ENCODE results near the gene PCNA. TPM values are rescaled to one million over a fixed set of nuclear protein-coding genes. Genes with fewer than 3 reads are reported as not detected.

The PCNA gene
- total and polyA plus RNA-seq, 10 donors = 39.6 to 106 (median 52.0) TPM

GRCh38 chr20:5155404-5155803 is 35.6 kb upstream of the PCNA start:
- TF ChIP-seq, protein P1, sequence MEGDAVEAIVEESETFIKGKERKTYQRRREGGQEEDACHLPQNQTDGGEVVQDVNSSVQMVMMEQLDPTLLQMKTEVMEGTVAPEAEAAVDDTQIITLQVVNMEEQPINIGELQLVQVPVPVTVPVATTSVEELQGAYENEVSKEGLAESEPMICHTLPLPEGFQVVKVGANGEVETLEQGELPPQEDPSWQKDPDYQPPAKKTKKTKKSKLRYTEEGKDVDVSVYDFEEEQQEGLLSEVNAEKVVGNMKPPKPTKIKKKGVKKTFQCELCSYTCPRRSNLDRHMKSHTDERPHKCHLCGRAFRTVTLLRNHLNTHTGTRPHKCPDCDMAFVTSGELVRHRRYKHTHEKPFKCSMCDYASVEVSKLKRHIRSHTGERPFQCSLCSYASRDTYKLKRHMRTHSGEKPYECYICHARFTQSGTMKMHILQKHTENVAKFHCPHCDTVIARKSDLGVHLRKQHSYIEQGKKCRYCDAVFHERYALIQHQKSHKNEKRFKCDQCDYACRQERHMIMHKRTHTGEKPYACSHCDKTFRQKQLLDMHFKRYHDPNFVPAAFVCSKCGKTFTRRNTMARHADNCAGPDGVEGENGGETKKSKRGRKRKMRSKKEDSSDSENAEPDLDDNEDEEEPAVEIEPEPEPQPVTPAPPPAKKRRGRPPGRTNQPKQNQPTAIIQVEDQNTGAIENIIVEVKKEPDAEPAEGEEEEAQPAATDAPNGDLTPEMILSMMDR (IDR thresholded peaks at IDR 0.05 in 8 of 11, conservative IDR thresholded peaks at IDR 0.05 in 3 of 11) = no peak
- TF ChIP-seq POLR2AphosphoS5 (IDR thresholded peaks at IDR 0.05) = no peak
- no peak for TF ChIP-seq POLR2A (IDR thresholded peaks at IDR 0.05)
- 92 to 100% (median 96%) methylated on average over 2 of the region's 2 CpGs for WGBS, 5 donors
- peaks cover 0 to 81% (median 29%) of the 10 kb centered on the region in 6 donors for H3K4me1 ChIP-seq
- H3K27me3 ChIP-seq (replicated peaks in 1 of 7) = no peaks in the 10 kb centered on the region
- H3K4me3 ChIP-seq = no peak overlapping the region
- H3K36me3 ChIP-seq = peaks cover 0 to 9% (median 0%) of the 10 kb centered on the region in 6 donors
- no peak overlapping the region for H3K27ac ChIP-seq
- no peaks in the 10 kb centered on the region for H3K9me3 ChIP-seq
- intact Hi-C loops (cut with DNase I; ENCODE audit: low total_unique reads) = no loop called here
- DNase-seq = no peak

GRCh38 chr20:5154543-5154925 is 34.8 kb upstream of the PCNA start:
- Histone ChIP-seq H3K4me3 (no peak overlapping the region), H3K27ac (no peak overlapping the region), H3K36me3 (peaks cover 0 to 9% (median 0%) of the 10 kb centered on the region in 6 donors), H3K9me3 (no peaks in the 10 kb centered on the region), H3K27me3 (replicated peaks in 1 of 7) (no peaks in the 10 kb centered on the region), H3K4me1 (peaks cover 0 to 82% (median 32%) of the 10 kb centered on the region in 6 donors)
- WGBS, 5 donors = 90 to 94% (median 92%) methylated on average over 6 of the region's 6 CpGs
- intact Hi-C loops (cut with DNase I; ENCODE audit: low total_unique reads) = no loop called here
- TF ChIP-seq POLR2AphosphoS5 (IDR thresholded peaks at IDR 0.05) (no peak), POLR2A (IDR thresholded peaks at IDR 0.05) (no peak)
- TF ChIP-seq, protein P1 (IDR thresholded peaks at IDR 0.05 in 8 of 11, conservative IDR thresholded peaks at IDR 0.05 in 3 of 11) = no peak
- DNase-seq = no peak

- H3K4me3 ChIP-seq = no peak overlapping the region
- no peak for DNase-seq
- no peaks in the 10 kb centered on the region for H3K9me3 ChIP-seq
- no peak overlapping the region for H3K27ac ChIP-seq
- H3K36me3 ChIP-seq = peaks cover 0 to 9% (median 0%) of the 10 kb centered on the region in 6 donors
- 78 to 90% (median 84%) methylated on average over 5 of the region's 5 CpGs for WGBS, 5 donors
- H3K4me1 ChIP-seq = peaks cover 0 to 89% (median 35%) of the 10 kb centered on the region in 6 donors
- no peaks in the 10 kb centered on the region for H3K27me3 ChIP-seq (replicated peaks in 1 of 7)
- TF ChIP-seq POLR2A (IDR thresholded peaks at IDR 0.05) (no peak), POLR2AphosphoS5 (IDR thresholded peaks at IDR 0.05) (no peak)
- TF ChIP-seq, protein P1 (IDR thresholded peaks at IDR 0.05 in 8 of 11, conservative IDR thresholded peaks at IDR 0.05 in 3 of 11) = no peak
- intact Hi-C loops (cut with DNase I; ENCODE audit: low total_unique reads) = no loop called here
Observed at GRCh38 chr20:5153612-5154542, 34.1 kb upstream of the PCNA start.

- Histone ChIP-seq H3K4me1 (peaks cover under 1 to 94% (median 37%) of the 10 kb centered on the region in 6 donors), H3K36me3 (peaks cover 0 to 9% (median 0%) of the 10 kb centered on the region in 6 donors), H3K27ac (peak overlapping the region in 1 of 8 donors; percentile 9), H3K9me3 (no peaks in the 10 kb centered on the region), H3K27me3 (replicated peaks in 1 of 7) (no peaks in the 10 kb centered on the region), H3K4me3 (no peak overlapping the region)
- TF ChIP-seq POLR2A (IDR thresholded peaks at IDR 0.05) (no peak), POLR2AphosphoS5 (IDR thresholded peaks at IDR 0.05) (no peak)
- TF ChIP-seq, protein P1 (IDR thresholded peaks at IDR 0.05 in 8 of 11, conservative IDR thresholded peaks at IDR 0.05 in 3 of 11) = no peak
- 94 to 98% (median 98%) methylated on average over 3 of the region's 3 CpGs for WGBS, 5 donors
- intact Hi-C loops (cut with DNase I; ENCODE audit: low total_unique reads) = no loop called here
- no peak for DNase-seq
Observed at GRCh38 chr20:5153152-5153467, 33.4 kb upstream of the PCNA start.
